ENCODE results near the gene NUMB.

NUMB gene

GRCh38 chr14:73293782-73294781 lies 164.3 kb downstream of the NUMB start:
- DNase-seq (ENCODE audit: low spot score): no peak
- Histone ChIP-seq H3K27ac (no peak overlapping the region), H3K4me3 (no peak overlapping the region)
- TF ChIP-seq CTCF (IDR thresholded peaks at IDR 0.05): no peak

DNA sequence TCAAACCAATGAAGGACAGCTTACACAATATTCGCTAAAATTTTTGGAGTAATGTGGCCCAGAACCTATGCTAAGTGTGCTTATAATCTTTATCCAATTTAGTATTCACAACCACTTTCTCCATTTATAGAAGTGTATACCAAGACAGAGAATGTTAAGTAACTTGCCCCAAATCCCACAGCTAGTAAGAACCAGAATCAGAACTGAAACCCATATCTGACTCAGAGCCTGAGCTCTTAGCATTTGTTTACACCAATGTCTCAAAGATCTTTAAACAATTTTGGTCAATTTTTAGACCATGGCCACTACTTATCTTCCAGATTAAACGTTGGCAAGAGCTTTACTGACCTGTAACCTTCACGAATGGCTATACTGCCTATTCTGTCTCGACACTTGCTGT lies 168.1 kb downstream of the NUMB start:
- Histone ChIP-seq H3K4me3 (no peak overlapping the region), H3K27ac (no peak overlapping the region)
- TF ChIP-seq CTCF (IDR thresholded peaks at IDR 0.05): no peak
- DNase-seq (ENCODE audit: low spot score): no peak

GRCh38 chr14:73289729-73290128 lies 168.6 kb downstream of the NUMB start:
- no peak for TF ChIP-seq CTCF (IDR thresholded peaks at IDR 0.05)
- Histone ChIP-seq H3K27ac (no peak overlapping the region), H3K4me3 (no peak overlapping the region)
- DNase-seq (ENCODE audit: low spot score): no peak

DNA sequence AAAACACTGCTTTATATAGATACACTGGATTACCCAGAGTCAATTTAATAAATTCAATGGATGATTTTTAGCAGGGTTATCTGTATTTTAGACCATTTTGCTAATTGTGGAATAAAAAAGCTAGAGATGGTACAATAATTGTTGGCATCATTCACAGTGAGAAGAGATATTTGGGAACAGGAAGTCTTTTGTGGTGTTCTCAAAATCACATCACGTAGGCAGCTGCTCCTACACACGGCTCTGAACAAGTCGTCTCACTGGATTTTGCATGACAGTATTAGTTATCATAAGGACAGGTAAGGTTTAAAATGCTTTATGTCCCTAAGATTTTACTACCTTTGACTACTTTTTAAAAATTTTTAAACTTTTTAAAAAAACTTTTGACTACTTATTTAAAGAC lies 169.0 kb downstream of the NUMB start:
- no peak for TF ChIP-seq CTCF (IDR thresholded peaks at IDR 0.05)
- H3K27ac ChIP-seq: no peak overlapping the region
- no peak for DNase-seq (ENCODE audit: low spot score)
- H3K4me3 ChIP-seq: no peak overlapping the region

DNA sequence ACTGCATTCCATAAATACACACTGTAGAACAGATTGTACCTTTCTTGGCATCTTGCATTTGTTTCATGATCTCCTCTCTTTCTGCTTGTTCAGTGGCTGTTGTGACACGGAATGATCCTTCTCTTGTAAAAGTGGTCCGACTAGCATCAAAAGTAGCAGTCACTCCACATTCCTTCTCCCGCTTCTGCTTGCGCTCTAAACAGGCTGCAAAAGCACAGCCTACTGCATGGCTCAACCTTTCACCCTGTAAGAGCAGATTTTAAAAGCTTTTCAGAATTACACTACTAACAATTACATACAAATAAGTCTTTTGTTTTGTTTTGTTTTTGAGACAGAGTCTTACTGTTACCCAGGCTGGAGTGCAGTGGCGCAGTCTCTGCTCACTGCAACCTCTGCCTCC lies 171.3 kb downstream of the NUMB start:
- Histone ChIP-seq H3K4me3 (no peak overlapping the region), H3K27ac (no peak overlapping the region)
- DNase-seq (ENCODE audit: low spot score): no peak
- TF ChIP-seq CTCF (IDR thresholded peaks at IDR 0.05): no peak

GRCh38 chr14:73286598-73286997 lies 171.7 kb downstream of the NUMB start:
- Histone ChIP-seq H3K27ac (no peak overlapping the region), H3K4me3 (no peak overlapping the region)
- no peak for TF ChIP-seq CTCF (IDR thresholded peaks at IDR 0.05)
- DNase-seq (ENCODE audit: low spot score): no peak

DNA sequence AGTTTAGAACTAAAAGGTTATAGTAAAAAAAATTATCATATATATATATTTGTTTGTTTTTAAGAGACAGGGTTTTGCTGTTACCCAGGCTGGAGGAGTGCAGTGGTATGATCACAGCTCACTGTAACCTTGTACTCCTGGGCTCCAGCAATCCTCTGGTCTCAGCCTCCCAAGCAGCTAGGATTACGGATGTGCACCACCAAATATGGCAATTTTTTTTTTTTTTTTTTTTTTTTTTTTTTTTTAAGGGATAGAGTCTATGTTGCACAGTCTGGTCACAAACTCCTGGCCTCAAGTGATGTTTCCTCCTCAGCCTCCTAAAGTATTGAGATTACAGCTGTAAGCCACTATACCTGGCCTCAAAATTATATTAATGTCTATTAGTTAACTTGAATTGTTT lies 172.4 kb downstream of the NUMB start:
- no peak overlapping the region for H3K4me3 ChIP-seq
- no peak for TF ChIP-seq CTCF (IDR thresholded peaks at IDR 0.05)
- DNase-seq (ENCODE audit: low spot score): no peak
- H3K27ac ChIP-seq: no peak overlapping the region
